Mesendoderm (in vitro differentiated cells): ENCODE results near the gene AVP.

ENCODE experiments used
- DNase-seq: peaks from one replicate; pipeline ENCODE4 v3.0.0; 2013
- H2AK5ac ChIP-seq: 2 replicates; pipeline ENCODE4 v1.6.1; 2013; ENCODE audit warnings: low read length, inconsistent platforms
- H2BK120ac ChIP-seq: 2 replicates; pipeline ENCODE4 v1.6.1; 2013; ENCODE audit warnings: low read depth, mild to moderate bottlenecking, low read length, moderate library complexity, mixed read lengths
- H2BK15ac ChIP-seq: replicated peaks from 2 replicates; pipeline ENCODE4 v1.6.1; 2013; ENCODE audit warnings: low read depth, mild to moderate bottlenecking, moderate library complexity
- H2BK5ac ChIP-seq: 2 replicates; pipeline ENCODE4 v1.6.1; 2013; ENCODE audit warnings: low read length, inconsistent platforms
- H3K18ac ChIP-seq: 2 replicates; pipeline ENCODE4 v1.6.1; 2013; ENCODE audit warnings: mild to moderate bottlenecking, low read length, mixed read lengths
- H3K23ac ChIP-seq: one replicate; pipeline ENCODE4 v1.6.1; 2013; ENCODE audit warnings: low read length
- H3K27ac ChIP-seq: 2 replicates; pipeline ENCODE4 v1.5.1; 2013; ENCODE audit warnings: low read depth, mild to moderate bottlenecking, inconsistent platforms, low read length, moderate library complexity
- H3K27me3 ChIP-seq: 2 replicates; pipeline ENCODE4 v1.6.1; 2013; ENCODE audit warnings: low read length, control low read depth, mild to moderate bottlenecking, inconsistent platforms; ENCODE audit not compliant: insufficient read depth, poor library complexity
- H3K36me3 ChIP-seq: 2 replicates; pipeline ENCODE4 v1.6.1; 2013; ENCODE audit warnings: low read length, inconsistent platforms; ENCODE audit not compliant: control insufficient read depth, insufficient read depth
- H3K4ac ChIP-seq: one replicate; pipeline ENCODE4 v1.6.1; 2013; ENCODE audit warnings: low read depth, mild to moderate bottlenecking, low read length, moderate library complexity
- H3K4me1 ChIP-seq: 2 replicates; pipeline ENCODE4 v1.6.1; 2013; ENCODE audit warnings: low read depth, low read length, inconsistent platforms; ENCODE audit not compliant: control insufficient read depth
- H3K4me2 ChIP-seq: 2 replicates; pipeline ENCODE4 v1.6.1; 2013; ENCODE audit warnings: low read length
- H3K4me3 ChIP-seq: 2 replicates; pipeline ENCODE4 v1.5.1; 2013; ENCODE audit warnings: mild to moderate bottlenecking, low read length
- H3K56ac ChIP-seq: one replicate; pipeline ENCODE4 v1.6.1; 2013; ENCODE audit warnings: low read length
- H3K79me1 ChIP-seq: 2 replicates; pipeline ENCODE4 v1.6.1; 2013; ENCODE audit warnings: low read length, inconsistent platforms
- H3K79me2 ChIP-seq: 2 replicates; pipeline ENCODE4 v1.6.1; 2013; ENCODE audit warnings: mild to moderate bottlenecking, low read length; ENCODE audit not compliant: control insufficient read depth, insufficient read depth
- H3K9ac ChIP-seq: 2 replicates; pipeline ENCODE4 v1.6.1; 2013; ENCODE audit warnings: low read length, inconsistent platforms
- H4K5ac ChIP-seq: one replicate; pipeline ENCODE4 v1.6.1; 2013; ENCODE audit warnings: low read length
- H4K8ac ChIP-seq: one replicate; pipeline ENCODE4 v1.6.1; 2013; ENCODE audit warnings: low read depth, mild to moderate bottlenecking, control low read depth, low read length, moderate library complexity
- WGBS: extraction: QIAGEN DNeasy Blood & Tissue Kit; methylation state at CpG from one replicate; pipeline ENCODE4 v1.1.7; 2013; ENCODE audit warnings: low lambda C conversion rate, missing lambda C conversion rate; ENCODE audit not compliant: insufficient coverage; ENCODE audit errors: extremely low coverage; 5-methylcytosine and 5-hydroxymethylcytosine counted together

The AVP gene

DNA sequence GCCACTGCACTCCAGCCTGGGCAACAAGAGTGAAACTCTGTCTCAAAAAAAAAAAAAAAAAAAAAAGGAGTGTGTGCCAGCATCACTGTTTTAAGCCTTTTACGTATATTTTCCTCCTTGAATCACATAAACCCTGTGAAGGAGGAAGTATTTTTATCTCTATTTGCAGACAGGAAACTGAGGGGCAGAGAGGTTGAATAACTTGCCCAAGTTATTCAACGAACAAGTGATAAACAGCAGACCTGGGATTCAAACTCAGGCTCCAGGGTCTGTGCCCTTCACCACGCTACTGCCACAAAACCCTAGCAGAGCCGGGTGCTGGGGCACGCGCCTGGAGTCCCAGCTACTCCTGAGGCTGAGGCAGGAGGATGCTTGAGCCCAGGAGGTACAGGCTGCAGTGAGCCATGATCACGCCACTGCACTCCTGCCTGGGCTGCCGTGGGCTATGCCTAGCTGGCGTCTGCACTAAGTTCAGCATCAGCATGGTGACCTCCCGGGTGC lies 9.4 kb upstream of the AVP start:
- Histone ChIP-seq H3K9ac (no peak overlapping the region), H3K27ac (no peak overlapping the region), H2AK5ac (no peak overlapping the region), H3K23ac (no peak overlapping the region), H3K4me1 (no peaks in the 10 kb centered on the region), H3K79me2 (no peaks in the 10 kb centered on the region), H3K56ac (no peak overlapping the region), H3K4me2 (no peak overlapping the region), H3K36me3 (no peaks in the 10 kb centered on the region), H2BK120ac (no peak overlapping the region), H4K8ac (no peak overlapping the region), H3K18ac (no peak overlapping the region), H3K4me3 (no peak overlapping the region), H2BK15ac (no peak overlapping the region), H3K27me3 (no peaks in the 10 kb centered on the region), H4K5ac (no peak overlapping the region), H3K4ac (no peak overlapping the region), H3K79me1 (no peaks in the 10 kb centered on the region), H2BK5ac (no peak overlapping the region)
- WGBS = no CpG with 5 or more reads among the region's 10 CpGs
- no peak for DNase-seq

DNA sequence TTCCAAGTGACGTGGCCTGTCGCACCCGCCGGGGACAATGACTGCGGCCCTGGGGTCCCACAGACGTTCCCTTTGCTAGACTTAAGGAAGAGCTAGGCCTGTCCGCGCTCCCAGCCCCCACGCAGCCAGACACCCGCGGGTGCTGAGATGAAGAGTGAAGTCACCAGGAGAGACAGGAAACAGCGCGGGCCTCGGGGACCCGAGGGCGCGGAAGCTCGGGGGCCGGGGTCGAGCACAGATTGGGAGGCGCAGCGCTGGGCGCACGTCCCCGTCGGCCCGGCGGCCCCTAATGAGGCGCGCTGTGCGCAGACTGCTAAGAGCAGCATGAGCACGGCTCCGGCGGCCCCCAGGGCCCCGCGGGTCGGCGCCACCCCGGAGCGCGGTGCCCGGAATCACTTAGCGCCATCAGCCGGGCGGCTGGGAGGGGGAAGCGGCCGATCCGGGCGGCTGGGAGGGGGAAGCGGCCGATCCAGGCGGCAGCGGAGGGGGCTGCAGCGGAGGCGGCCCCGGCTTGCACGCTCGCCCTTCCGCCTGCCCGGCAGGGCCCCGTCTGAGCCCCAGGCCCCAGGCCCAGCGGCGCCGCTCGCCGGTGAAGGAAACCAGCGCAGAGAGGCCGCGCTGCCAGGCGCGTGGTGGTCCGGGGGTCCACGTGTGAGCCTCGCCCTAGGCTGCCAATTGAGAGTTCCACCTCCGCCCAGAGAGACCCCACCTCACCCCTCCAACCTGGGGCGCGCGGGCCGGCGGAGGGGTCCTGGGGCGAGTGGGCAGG lies 8.3 kb upstream of the AVP start:
- WGBS = no CpG with 5 or more reads among the region's 81 CpGs

DNA sequence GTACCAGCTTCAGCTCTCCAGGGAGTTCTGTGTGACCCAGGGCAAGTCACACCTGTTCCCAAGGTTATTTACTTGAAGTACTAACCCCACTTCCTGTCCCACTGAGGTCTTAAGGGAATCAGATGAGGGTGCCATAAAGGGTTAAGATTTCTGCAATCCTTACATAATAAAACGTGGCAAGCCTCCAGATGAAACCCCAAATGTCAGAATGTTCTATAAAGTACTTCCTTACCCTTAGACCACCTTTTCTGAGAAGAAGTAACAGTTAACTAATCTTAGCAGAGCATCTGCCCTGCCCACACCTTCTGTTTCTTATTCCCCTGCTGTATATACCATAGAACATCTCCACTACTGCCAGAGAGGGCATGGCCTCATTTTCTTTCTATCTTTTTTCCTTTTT lies 6.0 kb upstream of the AVP start:
- Histone ChIP-seq H3K79me2 (no peaks in the 10 kb centered on the region), H3K23ac (no peak overlapping the region), H4K5ac (no peak overlapping the region), H4K8ac (no peak overlapping the region), H3K4me3 (no peak overlapping the region), H3K9ac (no peak overlapping the region), H3K4ac (no peak overlapping the region), H3K4me1 (no peaks in the 10 kb centered on the region), H3K56ac (no peak overlapping the region), H2BK5ac (no peak overlapping the region), H2BK15ac (no peak overlapping the region), H3K36me3 (no peaks in the 10 kb centered on the region), H2BK120ac (no peak overlapping the region), H3K27me3 (no peaks in the 10 kb centered on the region), H3K18ac (no peak overlapping the region), H3K27ac (no peak overlapping the region), H3K79me1 (no peaks in the 10 kb centered on the region), H3K4me2 (no peak overlapping the region), H2AK5ac (no peak overlapping the region)
- no peak for DNase-seq
- WGBS = no CpG with 5 or more reads among the region's 1 CpG

More for the DNA sequence above, 8.3 kb upstream of the AVP start:
- H3K4ac ChIP-seq = peak overlapping the region; percentile 60
- no peak overlapping the region for H3K4me3 ChIP-seq
- peak overlapping the region; percentile 26 for H3K4me2 ChIP-seq
- peak; percentile 32 for DNase-seq
- no peaks in the 10 kb centered on the region for H3K79me2 ChIP-seq
- H4K5ac ChIP-seq = no peak overlapping the region
- H3K23ac ChIP-seq = no peak overlapping the region
- peak overlapping the region; percentile 6 for H2BK120ac ChIP-seq
- H3K18ac ChIP-seq = peak overlapping the region; percentile 64
- H3K4me1 ChIP-seq = no peaks in the 10 kb centered on the region
- H2BK5ac ChIP-seq = no peak overlapping the region
- no peak overlapping the region for H2AK5ac ChIP-seq
- no peaks in the 10 kb centered on the region for H3K36me3 ChIP-seq
- peak overlapping the region; percentile 66 for H3K9ac ChIP-seq
- no peaks in the 10 kb centered on the region for H3K79me1 ChIP-seq
- H3K27me3 ChIP-seq = no peaks in the 10 kb centered on the region
- peak overlapping the region; percentile 39 for H4K8ac ChIP-seq
- H3K56ac ChIP-seq = peak overlapping the region; percentile 85
- H3K27ac ChIP-seq = no peak overlapping the region
- no peak overlapping the region for H2BK15ac ChIP-seq

DNA sequence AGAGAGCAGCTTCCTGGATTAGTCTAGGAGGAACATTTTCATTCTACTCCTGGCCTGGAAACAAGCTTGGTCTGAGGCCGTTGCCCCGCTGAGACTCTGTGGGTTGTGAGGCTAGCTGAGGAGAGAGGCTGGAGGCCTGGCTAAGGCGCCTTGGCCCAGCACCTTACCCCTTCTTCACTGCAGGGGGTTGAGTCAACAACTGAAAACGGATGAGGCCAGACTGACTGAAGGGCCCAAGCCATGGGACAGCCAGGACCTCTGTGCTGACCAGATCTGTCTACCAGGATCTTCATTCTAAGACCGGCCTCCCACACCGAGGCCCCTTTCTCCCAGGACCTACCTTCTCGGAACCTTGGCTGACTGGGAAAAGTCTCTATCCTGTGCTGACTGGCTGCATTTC lies 3.5 kb upstream of the AVP start:
- H3K36me3 ChIP-seq = no peaks in the 10 kb centered on the region
- no peak overlapping the region for H2BK120ac ChIP-seq
- H2BK5ac ChIP-seq = no peak overlapping the region
- H3K27ac ChIP-seq = no peak overlapping the region
- no peak overlapping the region for H3K9ac ChIP-seq
- no peak overlapping the region for H3K23ac ChIP-seq
- peaks cover 5% of the 10 kb centered on the region for H3K27me3 ChIP-seq
- H3K4me2 ChIP-seq = no peak overlapping the region
- no peak overlapping the region for H2AK5ac ChIP-seq
- no CpG with 5 or more reads among the region's 7 CpGs for WGBS
- no peak overlapping the region for H2BK15ac ChIP-seq
- no peaks in the 10 kb centered on the region for H3K79me1 ChIP-seq
- DNase-seq = no peak
- no peak overlapping the region for H3K4ac ChIP-seq
- no peak overlapping the region for H3K4me3 ChIP-seq
- no peak overlapping the region for H4K8ac ChIP-seq
- no peak overlapping the region for H4K5ac ChIP-seq
- H3K4me1 ChIP-seq = no peaks in the 10 kb centered on the region
- no peak overlapping the region for H3K56ac ChIP-seq
- H3K79me2 ChIP-seq = no peaks in the 10 kb centered on the region
- H3K18ac ChIP-seq = no peak overlapping the region

DNA sequence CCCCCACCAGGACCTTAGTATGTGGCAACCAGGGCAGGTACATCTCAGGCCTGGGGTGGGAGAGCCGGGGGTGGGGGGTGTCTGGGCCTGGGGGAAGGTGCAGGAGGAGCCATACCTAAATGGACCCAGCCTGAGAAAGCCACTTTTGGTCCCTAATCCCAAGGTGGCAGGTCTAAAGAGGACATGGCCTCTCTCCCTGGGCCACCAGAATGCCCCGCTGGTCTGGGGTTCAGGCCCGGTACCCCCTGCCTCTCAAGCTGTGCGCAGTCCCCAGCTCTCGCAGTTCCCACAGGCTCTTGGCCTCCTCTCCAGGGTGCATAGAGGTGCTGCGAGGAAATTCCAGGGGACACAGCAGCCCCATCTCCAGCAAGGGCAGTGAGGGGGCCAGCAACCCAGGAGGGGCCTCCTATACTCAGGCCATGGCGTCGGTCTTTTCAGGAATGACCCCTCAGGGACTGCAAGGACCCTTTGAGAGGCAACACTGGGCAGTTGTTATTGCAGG lies 1.1 kb upstream of the AVP start:
- Histone ChIP-seq H2BK120ac (no peak overlapping the region), H3K4me3 (no peak overlapping the region), H3K18ac (no peak overlapping the region), H3K9ac (no peak overlapping the region), H3K27me3 (peaks cover 18% of the 10 kb centered on the region), H3K4me2 (no peak overlapping the region), H3K56ac (no peak overlapping the region), H3K79me1 (no peaks in the 10 kb centered on the region), H3K36me3 (no peaks in the 10 kb centered on the region), H3K23ac (no peak overlapping the region), H3K4me1 (no peaks in the 10 kb centered on the region), H2AK5ac (no peak overlapping the region), H2BK15ac (no peak overlapping the region), H3K79me2 (no peaks in the 10 kb centered on the region), H3K27ac (no peak overlapping the region), H3K4ac (no peak overlapping the region), H4K8ac (no peak overlapping the region), H4K5ac (no peak overlapping the region), H2BK5ac (no peak overlapping the region)
- DNase-seq = no peak
- no CpG with 5 or more reads among the region's 8 CpGs for WGBS
